Kidney (tissue), 14 donors: ENCODE results near the gene PGAM2. TPM values are rescaled to one million over a fixed set of nuclear protein-coding genes. Genes with fewer than 3 reads are reported as not detected.

Experiments used
- DNase-seq, 5 donors: peaks; one replicate each; pipeline ENCODE4 v3.0.0-alpha.2; 2013 to 2020
- FAIRE-seq: peaks from 2 replicates; lab custom pipeline; 2012; peaks lifted over from hg19 to GRCh38; lab: Jason Lieb, UNC
- H3K27ac ChIP-seq, 2 donors: one replicate each; pipeline ENCODE4 v1.7.0; 2013; ENCODE audit warnings: low read depth in 2 of 2, low read length in 2 of 2, inconsistent platforms in 1 of 2
- H3K27me3 ChIP-seq: one replicate; pipeline ENCODE4 v1.7.1; 2013; ENCODE audit warnings: low read length, inconsistent platforms; ENCODE audit not compliant: control insufficient read depth, insufficient read depth
- H3K36me3 ChIP-seq, 3 donors: one replicate each; pipeline versions ENCODE4 v1.7.0 to v1.7.1; 2013; ENCODE audit warnings: low read length in 3 of 3, control low read depth in 1 of 3, inconsistent platforms in 1 of 3; ENCODE audit not compliant: insufficient read depth in 3 of 3, control insufficient read depth in 2 of 3
- H3K4me1 ChIP-seq, 3 donors: one replicate each; pipeline versions ENCODE4 v1.7.0 to v1.7.1; 2013; ENCODE audit warnings: low read length in 3 of 3, inconsistent platforms in 1 of 3, low read depth in 1 of 3; ENCODE audit not compliant: control insufficient read depth in 2 of 3, insufficient read depth in 2 of 3
- H3K4me3 ChIP-seq, 3 donors: one replicate each; pipeline versions ENCODE4 v1.7.0 to v1.8.1; 2013; ENCODE audit warnings: low read length in 3 of 3, control low read depth in 1 of 3, inconsistent platforms in 1 of 3
- H3K9ac ChIP-seq, 3 donors: one replicate each; pipeline versions ENCODE4 v1.7.0 to v1.7.1; 2013; ENCODE audit warnings: low read length in 3 of 3, control low read depth in 1 of 3, inconsistent platforms in 1 of 3
- H3K9me3 ChIP-seq, 3 donors: one replicate each; pipeline versions ENCODE4 v1.7.0 to v1.7.1; 2013; ENCODE audit warnings: low read length in 3 of 3, control low read depth in 1 of 3, inconsistent platforms in 1 of 3; ENCODE audit not compliant: control insufficient read depth in 2 of 3, insufficient read depth in 1 of 3
- intact Hi-C: fragments of 100-400 bp; cut with DNase I; formaldehyde crosslinking; loops from one replicate; pipeline ENCODE4 v1.11.1; 2022
- polyA plus RNA-seq: library from polyadenylated mRNA; stranded (reverse); fragments of 350-450 nt; fragmentation: Illumina TruSeq; extraction: RNeasy Lipid Tissue Mini Kit (QIAGEN cat#74804); gene quantifications from one replicate; pipeline ENCODE4 v1.2.3, GENCODE V29; 2014; ENCODE audit warnings: low read depth, low replicate concordance; ENCODE audit not compliant: insufficient read depth
- total RNA-seq: library from RNA; stranded (reverse); fragmentation: NEBNext Ultra II Directional; extraction: Animal tissue kit (Norgen Biotek cat#: 25700); gene quantifications from one replicate; pipeline ENCODE4 v1.2.1, GENCODE V29; 2021
- TF ChIP-seq, protein P1 (sequence below): IDR thresholded peaks from 3 replicates; pipeline ENCODE4 v1.5.1; 2012; ENCODE audit warnings: mild to moderate bottlenecking, moderate library complexity, borderline replicate concordance; ENCODE audit not compliant: insufficient read depth; ENCODE audit errors: extremely low read depth
- donor health status: control.
- donor health status: control.
- donor health status: control.
- donor health status: control.
- donor health status: control.
- donor health status: DM: yes; HTN: yes; CAD: no.
- donor health status: Normal renal cell carcinoma (clear cell type).

The PGAM2 gene
- total and polyA plus RNA-seq, 2 donors from 2014 or later = 2.1 to 37.7 TPM

DNA sequence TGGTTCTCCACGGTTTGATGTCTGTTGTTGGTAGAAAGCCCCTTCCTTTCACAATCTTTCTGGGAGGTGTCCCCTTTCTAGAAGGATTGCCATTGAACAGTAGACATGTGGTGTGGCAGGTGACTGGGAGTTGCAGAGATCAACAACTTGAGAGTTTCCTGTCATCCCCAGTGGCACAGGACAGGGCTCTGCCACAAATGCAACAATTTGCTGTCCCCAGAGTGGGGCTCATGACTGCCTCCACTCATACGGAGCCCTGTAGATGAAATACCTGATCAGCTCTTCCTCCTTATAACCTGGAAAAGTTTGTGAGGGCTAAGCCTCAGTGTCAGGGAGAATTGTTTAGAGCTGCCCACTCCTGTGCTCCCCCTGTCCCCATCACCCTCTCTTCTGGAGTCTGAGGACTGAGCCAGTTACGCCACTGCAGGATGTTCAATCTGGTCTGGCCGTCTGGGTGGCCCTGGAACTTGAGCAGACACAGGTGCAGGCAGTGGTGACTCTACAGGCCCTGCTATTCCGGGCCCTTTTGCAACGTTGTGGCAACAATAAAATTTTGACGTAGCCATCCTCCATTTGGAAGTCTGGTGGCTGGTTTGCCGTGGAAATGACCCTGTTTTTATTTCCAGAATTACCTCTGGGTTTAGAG is 14.3 kb downstream of the PGAM2 start:
- H3K4me1 ChIP-seq = peaks cover 0 to 10% (median 2%) of the 10 kb centered on the region in 3 donors
- H3K27ac ChIP-seq = no peak overlapping the region
- no peak for FAIRE-seq

DNA sequence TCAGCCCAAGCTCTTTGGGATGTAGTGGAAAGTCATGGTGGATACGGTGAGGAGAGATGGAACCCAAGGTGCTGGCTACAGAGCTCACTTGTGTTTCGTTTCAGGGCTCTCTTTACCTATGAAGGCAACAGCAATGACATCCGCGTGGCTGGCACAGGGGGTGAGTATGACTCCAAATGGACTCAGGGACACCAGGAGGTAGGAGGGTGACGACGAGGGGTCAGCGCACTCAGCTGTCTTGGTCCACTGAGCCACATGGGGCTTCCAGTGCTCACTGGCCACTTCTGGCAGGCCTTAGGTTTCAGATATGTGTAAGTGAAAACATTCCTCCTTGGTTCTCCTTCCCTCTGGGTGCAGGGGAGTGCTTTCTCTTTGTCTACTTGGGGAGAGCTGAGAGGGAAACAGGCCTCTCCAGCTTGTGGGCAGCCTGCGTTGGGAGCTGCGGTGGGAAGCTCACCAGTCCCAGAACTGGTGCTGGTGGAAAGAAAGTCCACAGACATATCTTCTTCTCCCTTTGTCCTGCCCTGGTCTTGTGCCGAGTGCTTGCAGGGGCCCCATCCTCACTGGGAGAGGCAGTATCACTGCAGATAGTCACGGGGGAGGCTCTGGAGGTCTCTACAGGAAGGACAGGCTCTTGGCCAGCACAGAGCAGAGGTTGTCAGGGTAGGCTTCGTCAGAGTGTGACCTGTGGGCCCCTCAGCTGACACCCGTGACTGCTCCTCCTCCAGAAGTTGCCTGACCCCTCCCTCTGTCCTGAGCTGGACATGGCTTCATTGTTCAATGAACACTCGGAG is 15.0 kb downstream of the PGAM2 start:
- intact Hi-C loops = no loop called here
- H3K4me1 ChIP-seq = peaks cover 0 to 15% (median 9%) of the 10 kb centered on the region in 3 donors
- FAIRE-seq (no peak), DNase-seq (peak in 2 of 5 donors; percentile 16 to 59)
- TF ChIP-seq, protein P1, sequence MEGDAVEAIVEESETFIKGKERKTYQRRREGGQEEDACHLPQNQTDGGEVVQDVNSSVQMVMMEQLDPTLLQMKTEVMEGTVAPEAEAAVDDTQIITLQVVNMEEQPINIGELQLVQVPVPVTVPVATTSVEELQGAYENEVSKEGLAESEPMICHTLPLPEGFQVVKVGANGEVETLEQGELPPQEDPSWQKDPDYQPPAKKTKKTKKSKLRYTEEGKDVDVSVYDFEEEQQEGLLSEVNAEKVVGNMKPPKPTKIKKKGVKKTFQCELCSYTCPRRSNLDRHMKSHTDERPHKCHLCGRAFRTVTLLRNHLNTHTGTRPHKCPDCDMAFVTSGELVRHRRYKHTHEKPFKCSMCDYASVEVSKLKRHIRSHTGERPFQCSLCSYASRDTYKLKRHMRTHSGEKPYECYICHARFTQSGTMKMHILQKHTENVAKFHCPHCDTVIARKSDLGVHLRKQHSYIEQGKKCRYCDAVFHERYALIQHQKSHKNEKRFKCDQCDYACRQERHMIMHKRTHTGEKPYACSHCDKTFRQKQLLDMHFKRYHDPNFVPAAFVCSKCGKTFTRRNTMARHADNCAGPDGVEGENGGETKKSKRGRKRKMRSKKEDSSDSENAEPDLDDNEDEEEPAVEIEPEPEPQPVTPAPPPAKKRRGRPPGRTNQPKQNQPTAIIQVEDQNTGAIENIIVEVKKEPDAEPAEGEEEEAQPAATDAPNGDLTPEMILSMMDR = no peak
- no peaks in the 10 kb centered on the region for H3K9me3 ChIP-seq
- no peaks in the 10 kb centered on the region for H3K27me3 ChIP-seq
- H3K27ac ChIP-seq = no peak overlapping the region
- H3K9ac ChIP-seq = no peak overlapping the region
- H3K4me3 ChIP-seq = no peak overlapping the region
- peaks cover 2 to 28% (median 20%) of the 10 kb centered on the region in 3 donors for H3K36me3 ChIP-seq

More for the DNA sequence above, 14.3 kb downstream of the PGAM2 start:
- TF ChIP-seq, protein P1 = no peak
- H3K4me3 ChIP-seq = no peak overlapping the region
- H3K27me3 ChIP-seq = no peaks in the 10 kb centered on the region
- H3K36me3 ChIP-seq = peaks cover 3 to 30% (median 20%) of the 10 kb centered on the region in 3 donors
- no peaks in the 10 kb centered on the region for H3K9me3 ChIP-seq
- H3K9ac ChIP-seq = no peak overlapping the region
- intact Hi-C loops = no loop called here
- DNase-seq = peak in 1 of 5 donors; percentile 7

DNA sequence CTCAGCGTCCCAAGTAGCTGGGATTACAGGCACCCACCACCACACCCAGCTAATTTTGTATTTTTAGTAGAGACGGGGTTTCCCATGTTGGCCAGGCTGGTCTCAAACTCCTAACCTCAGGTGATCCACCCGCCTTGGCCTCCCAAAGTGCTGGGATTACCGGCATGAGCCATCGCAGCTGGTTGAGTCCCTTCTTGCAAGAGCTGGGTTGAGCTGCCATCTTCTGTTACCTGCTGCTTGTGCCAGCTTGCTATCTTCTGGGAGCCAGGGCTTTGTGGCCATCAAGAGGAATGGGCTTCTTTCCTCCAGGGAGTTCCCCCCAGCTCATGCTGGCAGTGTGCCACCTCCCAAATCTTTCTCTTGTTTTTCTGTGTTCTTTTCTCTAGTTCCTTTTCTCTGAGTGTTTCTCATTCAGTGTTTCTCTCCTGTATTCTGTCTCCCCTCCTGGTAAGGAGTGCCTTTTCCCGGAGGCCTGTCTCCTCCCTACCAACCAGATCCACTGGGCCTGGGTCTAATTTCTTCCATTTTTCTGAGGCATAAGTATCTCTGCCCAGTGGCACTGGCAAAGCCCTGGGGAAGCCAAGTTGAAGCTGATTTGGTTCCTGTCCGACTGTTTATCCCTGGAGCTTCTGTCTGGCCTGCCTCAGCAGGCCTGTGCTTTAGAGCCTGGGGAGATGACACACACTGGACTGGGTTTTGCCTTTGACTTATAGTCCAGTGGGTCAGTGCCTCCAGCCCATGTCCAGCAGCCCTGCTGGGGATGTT is 17.2 kb downstream of the PGAM2 start:
- Histone ChIP-seq H3K36me3 (peaks cover 0 to 24% (median 17%) of the 10 kb centered on the region in 3 donors), H3K4me1 (peaks cover 0 to 26% (median 13%) of the 10 kb centered on the region in 3 donors), H3K4me3 (no peak overlapping the region), H3K9ac (no peak overlapping the region), H3K27ac (no peak overlapping the region), H3K9me3 (no peaks in the 10 kb centered on the region), H3K27me3 (no peaks in the 10 kb centered on the region)
- TF ChIP-seq, protein P1 = no peak
- intact Hi-C loops = no loop called here
- DNase-seq = peak in 1 of 5 donors; percentile 20
- no peak for FAIRE-seq
